Endothelial cell of umbilical vein (primary cell): Measurements from ENCODE around the gene KDM4B. TPM values are rescaled to one million over a fixed set of nuclear protein-coding genes. Genes with fewer than 3 reads are reported as not detected.

ENCODE experiments used
- BruUV-seq: library from RNA; stranded (reverse); fragments of 400-500 nt; replicated peaks from 2 replicates; lab custom pipeline; 2021; lab: Mats Ljungman, UMichigan
- CTCF ChIA-PET: fragments of 300-600, 350-600 bp; sonication (Branson Sonifier 250); formaldehyde crosslinking; loops from one replicate; lab custom pipeline; 2021; ENCODE audit warnings: antibody characterized with exemption, inconsistent platforms; lab: Charles Lee
- POLR2A ChIA-PET: fragments of 300-600, 350-600 bp; sonication (Branson Sonifier 250); formaldehyde crosslinking; loops from one replicate; lab custom pipeline; 2021; ENCODE audit warnings: antibody characterized with exemption, inconsistent platforms; lab: Charles Lee
- DNase-seq: peaks from one replicate; pipeline ENCODE4 v3.0.0-alpha.2; 2011; ENCODE audit warnings: low read depth, low spot score
- FAIRE-seq: peaks from 2 replicates; lab custom pipeline; 2011; peaks lifted over from hg19 to GRCh38; lab: Jason Lieb, UNC
- H2AFZ ChIP-seq: 2 replicates; pipeline ENCODE4 v1.6.0; 2012; ENCODE audit warnings: low read depth, low read length, control low read depth, inconsistent platforms
- H3K27ac ChIP-seq: 2 replicates; pipeline ENCODE4 v1.5.1; 2011; ENCODE audit warnings: low read depth, mild to moderate bottlenecking, control low read depth, low read length, moderate library complexity; ENCODE audit not compliant: insufficient read depth
- H3K27me3 ChIP-seq, 2 experiments: 2 replicates each; pipeline versions ENCODE4 v1.6.0 to v1.6.1; 2011; ENCODE audit warnings: low read length in 2 of 2, mixed read lengths in 1 of 2; ENCODE audit not compliant: control insufficient read depth in 2 of 2, insufficient read depth in 2 of 2
- H3K36me3 ChIP-seq, 2 experiments: 2 replicates in 1 of 2; 3 replicates in 1 of 2; pipeline ENCODE4 v1.5.1; 2011; ENCODE audit warnings: low read length in 2 of 2, mild to moderate bottlenecking in 1 of 2, moderate library complexity in 1 of 2; ENCODE audit not compliant: control insufficient read depth in 2 of 2, insufficient read depth in 2 of 2; ENCODE audit errors: extremely low read depth in 1 of 2
- H3K4me1 ChIP-seq: 3 replicates; pipeline ENCODE4 v1.5.1; 2011; ENCODE audit warnings: mild to moderate bottlenecking, low read length; ENCODE audit not compliant: control insufficient read depth, insufficient read depth; ENCODE audit errors: extremely low read depth
- H3K4me2 ChIP-seq: 2 replicates; pipeline ENCODE4 v1.6.1; 2011; ENCODE audit warnings: low read length, control low read depth, mixed read lengths; ENCODE audit not compliant: insufficient read depth
- H3K4me3 ChIP-seq, 3 experiments: fragments of 200-600 bp in 1 of 3; sonication (generic), shearing (Covaris generic) in 1 of 3; replicated peaks in 1 of 3; 2 replicates each; pipeline ENCODE4 v1.5.1; 2011 to 2016; ENCODE audit warnings: control low read depth in 3 of 3, low read length in 3 of 3, mild to moderate bottlenecking in 2 of 3, inconsistent platforms in 1 of 3, low read depth in 1 of 3, moderate library complexity in 1 of 3; ENCODE audit not compliant: insufficient read depth in 1 of 3
- H3K79me2 ChIP-seq: 2 replicates; pipeline ENCODE4 v1.6.0; 2012; ENCODE audit warnings: low read length, inconsistent platforms; ENCODE audit not compliant: control insufficient read depth, insufficient read depth
- H3K9ac ChIP-seq: replicated peaks from 2 replicates; pipeline ENCODE3; 2011; ENCODE audit warnings: low read length, control low read depth; ENCODE audit not compliant: insufficient read depth; ENCODE audit errors: extremely low read depth
- H3K9me1 ChIP-seq: replicated peaks from 3 replicates; pipeline ENCODE4 v1.6.0; 2011; ENCODE audit warnings: mild to moderate bottlenecking, low read length; ENCODE audit not compliant: control insufficient read depth, insufficient read depth; ENCODE audit errors: extremely low read depth
- H3K9me3 ChIP-seq: replicated peaks from 2 replicates; pipeline ENCODE4 v1.5.1; 2012; ENCODE audit warnings: low read length, inconsistent platforms; ENCODE audit not compliant: control insufficient read depth, insufficient read depth
- H4K20me1 ChIP-seq: replicated peaks from 2 replicates; pipeline ENCODE3; 2011; ENCODE audit warnings: mild to moderate bottlenecking, low read length; ENCODE audit not compliant: control insufficient read depth, insufficient read depth; ENCODE audit errors: extremely low read depth
- EZH2 ChIP-seq: IDR thresholded peaks from 2 replicates; pipeline ENCODE4 v1.6.1; 2012; ENCODE audit warnings: borderline replicate concordance, low read depth, mild to moderate bottlenecking, moderate library complexity, low read length, inconsistent platforms; ENCODE audit not compliant: severe bottlenecking
- FOS ChIP-seq: IDR thresholded peaks from 2 replicates; pipeline ENCODE4 v1.6.1; 2011; ENCODE audit warnings: mild to moderate bottlenecking, low read length, moderate library complexity, borderline replicate concordance; ENCODE audit not compliant: insufficient read depth
- GATA2 ChIP-seq: IDR thresholded peaks from 2 replicates; pipeline ENCODE4 v1.7.0; 2011; ENCODE audit warnings: low read depth, mild to moderate bottlenecking, moderate library complexity, mixed read lengths, low read length; ENCODE audit not compliant: insufficient read length, insufficient read depth
- JUN ChIP-seq: IDR thresholded peaks from 2 replicates; pipeline ENCODE4 v1.6.1; 2011; ENCODE audit warnings: borderline replicate concordance, low read depth; ENCODE audit not compliant: insufficient read length, insufficient read depth
- MYC ChIP-seq: IDR thresholded peaks from one replicate; pipeline ENCODE4 v1.6.1; 2011; ENCODE audit warnings: mild to moderate bottlenecking, low read depth, low read length
- POLR2A ChIP-seq: IDR thresholded peaks from 2 replicates; pipeline ENCODE4 v1.6.1; 2012; ENCODE audit warnings: low read depth, mild to moderate bottlenecking, control low read depth, low read length
- POLR2AphosphoS5 ChIP-seq: IDR thresholded peaks from 2 replicates; pipeline ENCODE4 v1.6.1; 2012; ENCODE audit warnings: low read depth, mild to moderate bottlenecking, control low read depth, low read length, moderate library complexity; ENCODE audit not compliant: insufficient read depth
- dilution Hi-C: fragments of 300-500 bp; cut with MboI; formaldehyde crosslinking; loops from one replicate; pipeline ENCODE4 v1.15.0; 2019; ENCODE audit warnings: low sequenced_read_pairs; ENCODE audit not compliant: extremely low pct_ligation_motif_present
- intact Hi-C: fragments of 100-400 bp; cut with micrococcal nuclease; formaldehyde crosslinking; loops from one replicate; pipeline ENCODE4 v1.10.0; 2022
- polyA plus RNA-seq, 4 experiments: library from polyadenylated mRNA; depleted of rRNA in 3 of 4; stranded (reverse) in 3 of 4; unstranded in 1 of 4; fragments of >200 nt; gene quantifications; 2 replicates each; pipeline versions ENCODE4 v1.2.1 to v1.2.3, GENCODE V29; 2011 to 2012; ENCODE audit warnings: missing spikeins in 1 of 4
- total RNA-seq: library from RNA; stranded (reverse); gene quantifications from 2 replicates; pipeline ENCODE4 v1.2.3, GENCODE V29; 2021
- TF ChIP-seq, protein P1 (sequence below), 2 donors: IDR thresholded peaks; 1 replicate in 1 of 2; 2 replicates in 1 of 2; pipeline ENCODE4 v1.5.1; 2011; ENCODE audit warnings: low read length in 2 of 2, mild to moderate bottlenecking in 2 of 2, moderate library complexity in 2 of 2, control low read depth in 1 of 2, inconsistent platforms in 1 of 2, low read depth in 1 of 2; ENCODE audit not compliant: insufficient read depth in 1 of 2; ENCODE audit errors: extremely low read depth in 1 of 2
- TF ChIP-seq, protein P2 (sequence below): IDR thresholded peaks from 2 replicates; pipeline ENCODE4 v1.6.1; 2011; ENCODE audit not compliant: insufficient read depth, insufficient read length

KDM4B gene
- total and polyA plus RNA-seq, 2 donors (not counting 3 experiments of a cell fraction or from before 2014, with no cell fraction given), result 12.4 to 37.2 TPM

DNA sequence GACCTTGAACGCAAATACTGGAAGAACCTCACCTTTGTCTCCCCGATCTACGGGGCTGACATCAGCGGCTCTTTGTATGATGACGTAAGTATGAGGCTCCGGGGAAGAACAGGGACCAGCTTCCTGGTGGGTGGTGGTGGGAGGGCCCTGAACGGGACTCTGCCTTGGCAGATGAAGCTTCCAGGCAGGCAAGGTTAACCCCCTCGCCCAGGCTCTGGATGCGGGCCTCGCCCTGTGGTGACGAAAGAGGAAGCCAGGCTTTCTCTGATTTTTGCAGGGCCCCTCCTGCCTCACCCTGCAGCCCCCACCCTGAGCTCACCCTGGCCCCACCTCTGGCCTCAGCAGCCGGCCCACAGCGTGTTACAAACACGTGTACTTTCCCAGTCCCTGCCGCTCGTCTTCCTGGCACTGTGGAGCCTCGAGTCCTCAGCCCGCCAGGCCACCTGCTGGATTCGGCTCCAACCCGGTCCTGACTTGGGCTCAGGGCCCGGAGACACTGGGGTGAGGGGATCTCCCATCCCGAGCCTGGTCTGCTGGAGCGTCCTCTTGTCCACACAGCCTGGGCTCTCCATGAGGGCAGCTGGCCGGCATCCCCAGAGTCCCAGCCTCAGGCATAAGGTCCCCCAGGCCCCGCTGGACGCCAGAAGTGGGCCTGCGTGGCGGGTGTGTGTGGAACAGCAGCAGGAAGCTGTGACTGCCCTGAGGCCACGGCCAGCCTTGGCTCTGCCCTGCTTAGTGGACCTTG is 72.4 kb downstream of the KDM4B start:
- no peaks in the 10 kb centered on the region for H3K9me1 ChIP-seq
- H3K27me3 ChIP-seq, result no peaks in the 10 kb centered on the region
- no peak overlapping the region for H3K9ac ChIP-seq
- DNase-seq (no peak), FAIRE-seq (no peak)
- no peak for TF ChIP-seq FOS
- H3K4me1 ChIP-seq, result peaks cover 5% of the 10 kb centered on the region
- peaks cover 0 to 13% of the 10 kb centered on the region in 2 experiments for H3K36me3 ChIP-seq
- H4K20me1 ChIP-seq, result no peaks in the 10 kb centered on the region
- CTCF ChIA-PET, result no interaction called here
- no TSS peak for BruUV-seq
- no peak overlapping the region for H2AFZ ChIP-seq
- no peak overlapping the region for H3K27ac ChIP-seq
- POLR2A ChIA-PET, result no interaction called here
- no peaks in the 10 kb centered on the region for H3K79me2 ChIP-seq
- no peak overlapping the region for H3K4me3 ChIP-seq
- H3K4me2 ChIP-seq, result no peak overlapping the region
- no peaks in the 10 kb centered on the region for H3K9me3 ChIP-seq
- dilution Hi-C loops (no loop called here), intact Hi-C loops (no loop called here)

DNA sequence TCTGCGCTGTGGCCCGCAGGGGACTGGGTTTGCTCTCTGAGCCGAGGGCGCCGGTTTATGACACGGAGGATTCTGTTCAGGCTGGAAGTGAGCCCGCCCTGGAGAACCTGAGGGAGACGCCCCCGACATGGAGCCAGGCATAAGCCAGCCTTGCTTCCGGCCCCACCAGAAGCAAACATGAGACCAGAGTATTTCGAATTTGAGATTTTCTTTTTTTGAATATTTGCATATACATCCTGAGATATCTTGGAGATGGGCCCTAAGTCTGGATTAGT is 72.9 kb downstream of the KDM4B start:
- POLR2A ChIA-PET, result no interaction called here

More for the DNA sequence above, 72.9 kb downstream of the KDM4B start:
- BruUV-seq, result no TSS peak
- intact Hi-C loops (no loop called here), dilution Hi-C loops (no loop called here)
- H3K9me3 ChIP-seq, result no peaks in the 10 kb centered on the region
- H3K36me3 ChIP-seq, result peaks cover 0 to 13% of the 10 kb centered on the region in 2 experiments
- TF ChIP-seq, protein P1, sequence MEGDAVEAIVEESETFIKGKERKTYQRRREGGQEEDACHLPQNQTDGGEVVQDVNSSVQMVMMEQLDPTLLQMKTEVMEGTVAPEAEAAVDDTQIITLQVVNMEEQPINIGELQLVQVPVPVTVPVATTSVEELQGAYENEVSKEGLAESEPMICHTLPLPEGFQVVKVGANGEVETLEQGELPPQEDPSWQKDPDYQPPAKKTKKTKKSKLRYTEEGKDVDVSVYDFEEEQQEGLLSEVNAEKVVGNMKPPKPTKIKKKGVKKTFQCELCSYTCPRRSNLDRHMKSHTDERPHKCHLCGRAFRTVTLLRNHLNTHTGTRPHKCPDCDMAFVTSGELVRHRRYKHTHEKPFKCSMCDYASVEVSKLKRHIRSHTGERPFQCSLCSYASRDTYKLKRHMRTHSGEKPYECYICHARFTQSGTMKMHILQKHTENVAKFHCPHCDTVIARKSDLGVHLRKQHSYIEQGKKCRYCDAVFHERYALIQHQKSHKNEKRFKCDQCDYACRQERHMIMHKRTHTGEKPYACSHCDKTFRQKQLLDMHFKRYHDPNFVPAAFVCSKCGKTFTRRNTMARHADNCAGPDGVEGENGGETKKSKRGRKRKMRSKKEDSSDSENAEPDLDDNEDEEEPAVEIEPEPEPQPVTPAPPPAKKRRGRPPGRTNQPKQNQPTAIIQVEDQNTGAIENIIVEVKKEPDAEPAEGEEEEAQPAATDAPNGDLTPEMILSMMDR (IDR thresholded peaks at IDR 0.05; ENCODE audit: extremely low read depth in 1 of 2, insufficient read depth in 1 of 2, low read depth in 1 of 2, low read length in 2 of 2), result no peak
- TF ChIP-seq POLR2AphosphoS5 (no peak), JUN (no peak), MYC (no peak), POLR2A (no peak), FOS (no peak), EZH2 (no peak), GATA2 (no peak)
- TF ChIP-seq, protein P2, sequence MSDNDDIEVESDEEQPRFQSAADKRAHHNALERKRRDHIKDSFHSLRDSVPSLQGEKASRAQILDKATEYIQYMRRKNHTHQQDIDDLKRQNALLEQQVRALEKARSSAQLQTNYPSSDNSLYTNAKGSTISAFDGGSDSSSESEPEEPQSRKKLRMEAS, result no peak
- no peaks in the 10 kb centered on the region for H3K9me1 ChIP-seq
- H4K20me1 ChIP-seq, result no peaks in the 10 kb centered on the region
- no peak overlapping the region for H3K27ac ChIP-seq
- H3K27me3 ChIP-seq, result no peaks in the 10 kb centered on the region
- CTCF ChIA-PET, result no interaction called here
- no peak overlapping the region for H3K9ac ChIP-seq
- H3K79me2 ChIP-seq, result no peaks in the 10 kb centered on the region
- FAIRE-seq, result no peak
- no peak overlapping the region for H2AFZ ChIP-seq
- DNase-seq, result no peak
- H3K4me2 ChIP-seq, result no peak overlapping the region
- H3K4me3 ChIP-seq, result no peak overlapping the region
- peaks cover 1% of the 10 kb centered on the region for H3K4me1 ChIP-seq
